DMS 273 (cell line): ENCODE data around the gene KHDRBS2.
"Not testable (repeated sequence)": the region's sequence is repeated elsewhere in the genome, so short reads cannot be mapped to it uniquely, and the experiment has no call there.

ENCODE experiments used
- DNase-seq: peaks from one replicate; lab custom pipeline; 2025; ENCODE audit not compliant: unreplicated experiment; lab: John Stamatoyannopoulos, UW

The KHDRBS2 gene

GRCh38 chr6:61886608-61887259 lies 399.3 kb downstream of the KHDRBS2 start:
- DNase-seq: peak; percentile 55

GRCh38 chr6:61869632-61870400 lies 416.2 kb downstream of the KHDRBS2 start:
- no peak for DNase-seq

DNA sequence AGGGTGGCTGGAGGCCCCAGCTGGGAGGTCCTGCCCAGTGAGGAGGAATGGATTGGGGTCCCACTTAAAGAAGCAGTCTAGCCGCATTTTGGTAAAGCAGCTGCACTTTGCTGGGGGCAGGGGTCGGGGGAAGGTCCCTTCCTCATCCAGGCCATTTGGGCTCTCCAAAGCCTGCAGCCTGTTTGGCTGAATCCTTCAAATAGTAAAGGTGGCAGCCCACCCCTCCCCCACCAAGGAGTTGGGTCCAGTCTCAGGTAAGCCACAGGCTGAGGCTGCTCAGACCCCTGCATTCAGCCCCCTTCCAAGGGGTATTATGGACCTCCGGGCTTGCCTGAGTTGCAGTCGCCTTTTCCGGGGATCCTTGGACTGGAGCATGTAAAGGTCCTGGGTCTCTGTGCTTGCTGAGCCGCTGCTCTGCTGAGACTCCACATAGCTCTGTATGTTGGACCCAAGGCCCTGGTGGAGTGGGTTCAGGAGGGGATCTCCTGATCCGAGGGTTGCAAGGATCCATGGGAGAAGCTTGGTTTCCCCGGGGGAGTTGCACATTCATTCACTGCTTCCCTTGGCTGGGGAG lies 417.4 kb downstream of the KHDRBS2 start:
- DNase-seq: no peak

GRCh38 chr6:61867635-61868034 lies 418.4 kb downstream of the KHDRBS2 start:
- no peak for DNase-seq

- no peak for DNase-seq
These were observed 428.5 kb downstream of the KHDRBS2 start for GRCh38 chr6:61857541-61857940.

DNA sequence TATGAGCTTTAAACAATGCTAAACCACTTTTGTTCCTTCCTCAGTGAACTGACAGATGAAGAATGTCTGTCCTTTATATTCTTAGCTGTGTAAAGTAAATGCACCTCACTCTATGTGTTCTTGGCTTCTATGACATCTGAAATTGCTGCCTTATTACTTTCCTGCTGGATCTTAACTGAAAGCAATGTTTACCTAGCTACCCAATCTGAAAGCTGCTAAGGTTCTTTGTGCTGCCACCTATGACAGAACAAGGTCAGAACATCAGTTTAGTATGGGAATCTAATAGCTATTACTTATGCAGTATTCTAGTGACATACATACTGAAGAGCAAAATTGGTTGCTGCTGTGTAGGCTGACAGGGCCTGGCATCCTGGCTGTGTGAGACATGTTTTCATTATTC lies 444.1 kb downstream of the KHDRBS2 start:
- no peak for DNase-seq

DNA sequence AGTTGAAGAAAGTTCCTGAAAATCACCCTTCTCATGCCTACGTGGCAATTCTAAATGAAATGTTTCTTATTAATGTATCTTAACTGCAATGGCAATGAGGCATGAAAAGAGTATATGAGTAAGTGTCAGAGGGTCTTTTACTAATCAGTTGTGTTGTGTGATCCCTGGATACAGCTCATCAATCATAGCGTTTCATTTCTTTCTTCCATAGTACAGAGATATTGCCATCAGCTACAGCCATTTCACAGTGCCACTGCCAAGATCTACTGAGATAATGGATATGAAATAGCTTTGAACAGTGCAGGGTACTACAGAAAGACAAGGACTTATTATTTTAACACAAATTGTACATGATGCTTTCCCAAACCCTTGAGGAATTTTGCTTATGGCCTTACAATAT lies 450.8 kb downstream of the KHDRBS2 start:
- no peak for DNase-seq

- no peak for DNase-seq
These were observed 452.8 kb downstream of the KHDRBS2 start for GRCh38 chr6:61833176-61833755.

DNA sequence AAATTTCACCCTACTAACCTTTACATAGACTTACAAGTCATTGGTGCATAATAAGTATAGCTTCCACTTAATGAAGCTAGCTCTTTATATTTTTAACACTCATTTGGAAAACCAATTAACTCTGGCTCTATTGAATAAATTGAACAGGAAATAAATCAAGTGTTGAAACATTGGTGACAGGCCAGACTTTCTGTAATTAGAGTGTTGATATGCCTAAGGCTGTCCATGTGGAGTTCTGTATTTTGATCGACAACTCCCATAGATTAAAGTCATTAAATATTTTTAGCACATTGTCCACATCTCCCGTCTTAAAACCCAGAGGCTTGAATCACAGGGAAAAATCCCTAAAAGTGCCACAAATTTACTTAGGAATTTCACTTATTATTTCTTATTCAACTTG lies 468.3 kb downstream of the KHDRBS2 start:
- DNase-seq: no peak

DNA sequence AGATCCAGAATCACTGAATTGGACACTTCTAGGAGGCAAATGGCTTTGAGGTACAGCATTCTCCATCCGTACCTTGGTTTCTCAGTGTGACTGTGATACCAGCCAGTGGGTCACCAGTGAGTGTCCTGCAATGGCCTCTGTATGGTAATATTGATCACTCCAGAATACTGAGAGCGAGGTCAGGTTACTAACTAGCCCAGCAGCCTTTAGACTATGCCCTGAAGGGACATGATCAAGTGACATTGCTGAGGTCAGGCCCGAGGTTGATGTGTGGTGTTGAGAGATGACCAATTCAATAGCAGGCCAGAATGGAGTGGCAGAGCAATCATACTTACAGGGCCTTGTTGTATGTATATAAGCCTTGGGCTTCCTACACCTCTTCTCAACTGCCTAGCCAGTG lies 476.0 kb downstream of the KHDRBS2 start:
- DNase-seq: no peak

GRCh38 chr6:61809004-61809595 lies 476.9 kb downstream of the KHDRBS2 start:
- DNase-seq: peak; percentile 55

DNA sequence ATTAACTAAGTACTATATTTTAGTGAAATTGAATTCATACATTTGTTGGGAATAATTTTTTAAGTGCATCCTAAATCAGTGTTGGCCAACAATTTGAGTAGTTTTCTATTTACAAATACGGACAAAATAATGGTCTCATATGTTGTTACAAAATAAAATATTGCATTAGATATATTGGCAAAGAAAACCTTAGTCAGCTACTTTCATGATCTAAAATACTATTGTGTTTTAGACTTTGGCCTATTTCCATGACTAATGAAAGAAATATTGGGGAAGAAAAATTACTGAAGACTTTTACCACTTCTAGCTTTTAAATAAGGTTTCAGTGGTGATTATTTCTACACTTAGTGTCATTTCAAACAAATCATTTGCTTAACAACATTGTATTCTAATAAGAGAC lies 498.0 kb downstream of the KHDRBS2 start:
- DNase-seq: no peak

DNA sequence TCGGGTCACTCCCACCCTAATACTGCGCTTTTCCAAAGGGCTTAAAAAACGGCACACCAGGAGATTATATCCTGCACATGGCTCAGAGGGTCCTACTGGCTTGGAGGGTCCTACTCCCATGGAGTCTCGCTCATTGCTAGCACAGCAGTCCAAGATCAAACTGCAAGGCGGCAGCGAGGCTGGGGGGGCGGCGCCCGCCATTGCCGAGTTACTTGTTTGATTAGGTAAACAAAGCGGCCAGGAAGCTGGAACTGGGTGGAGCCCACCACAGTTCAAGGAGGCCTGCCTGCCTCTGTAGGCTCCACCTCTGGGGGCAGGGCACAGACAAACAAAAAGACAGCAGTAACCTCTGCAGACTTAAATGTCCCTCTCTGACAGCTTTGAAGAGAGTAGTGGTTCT lies 516.6 kb downstream of the KHDRBS2 start:
- not testable (repeated sequence) for DNase-seq

GRCh38 chr6:61755739-61756138 lies 530.3 kb downstream of the KHDRBS2 start:
- DNase-seq: no peak

- no peak for DNase-seq
These were observed 534.0 kb downstream of the KHDRBS2 start for GRCh38 chr6:61751986-61752385.

GRCh38 chr6:61745994-61746393 lies 540.0 kb downstream of the KHDRBS2 start:
- DNase-seq: no peak

- peak; percentile 34 for DNase-seq
These were observed 574.2 kb downstream of the KHDRBS2 start for GRCh38 chr6:61711849-61712248.

- DNase-seq: no peak
These were observed 597.9 kb downstream of the KHDRBS2 start for GRCh38 chr6:61688165-61688564.

DNA sequence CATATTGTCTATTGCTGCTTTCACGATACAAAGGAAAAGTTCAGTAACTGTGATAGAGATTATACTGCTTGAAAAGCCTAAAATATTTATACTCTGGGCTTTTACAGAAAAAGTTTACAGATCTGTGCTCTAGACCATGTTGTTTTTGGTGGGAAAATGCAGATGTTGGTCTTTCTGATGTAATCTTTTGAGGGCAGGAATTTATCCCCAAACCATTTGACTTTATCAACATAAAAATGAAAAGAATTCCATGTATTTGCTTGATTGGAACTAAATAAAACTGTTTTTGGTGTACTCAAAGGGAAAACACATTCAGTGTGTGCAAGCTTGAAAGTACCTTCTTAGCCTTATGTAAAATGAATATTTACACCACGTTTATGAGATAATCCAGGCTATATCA lies 603.5 kb downstream of the KHDRBS2 start:
- DNase-seq: no peak

GRCh38 chr6:61679625-61680024 lies 606.4 kb downstream of the KHDRBS2 start:
- DNase-seq: no peak

DNA sequence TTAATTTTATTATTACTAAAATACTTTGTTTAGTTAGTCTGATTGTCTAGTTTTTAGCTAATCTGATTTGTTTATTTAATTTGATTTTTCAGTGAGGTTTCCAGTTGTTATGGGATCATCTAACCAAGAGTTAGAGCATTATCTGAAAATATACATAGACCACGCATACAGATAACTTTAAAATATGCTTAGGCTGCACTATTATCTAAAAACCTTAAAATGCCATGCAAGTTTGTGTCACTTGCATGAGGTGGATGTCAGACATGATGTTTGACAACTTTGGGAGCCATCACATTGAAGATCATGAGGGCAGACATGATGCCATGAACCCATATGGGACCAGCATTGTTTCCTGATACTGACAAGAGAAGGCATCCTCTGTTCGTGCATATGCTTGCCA lies 610.3 kb downstream of the KHDRBS2 start:
- no peak for DNase-seq

DNA sequence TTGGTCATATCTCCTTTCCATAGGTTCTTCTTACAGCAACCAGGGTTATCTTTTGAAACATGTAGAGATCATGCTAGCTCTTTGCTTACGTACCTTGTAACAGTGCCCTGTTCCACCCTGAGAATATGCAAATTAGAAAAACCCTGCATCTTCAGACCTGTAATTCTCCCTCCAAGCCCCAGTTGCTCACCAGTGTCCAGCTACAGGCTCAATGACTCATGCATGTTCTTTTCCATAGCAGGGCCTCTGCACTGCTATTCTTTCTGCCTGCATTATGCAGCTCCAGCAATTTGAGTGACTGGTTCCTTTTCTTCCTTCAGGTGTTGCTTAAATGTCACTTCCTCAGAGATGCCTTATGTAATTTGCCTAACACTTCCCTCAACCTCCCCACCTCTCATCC lies 636.2 kb downstream of the KHDRBS2 start:
- no peak for DNase-seq
